BLaER1 (cell line): ENCODE data around the gene PLPPR2.
A peak's percentile ranks its signal among the peaks of the same experiment; 100 is the strongest.
"Not testable (repeated sequence)": the region's sequence is repeated elsewhere in the genome, so short reads cannot be mapped to it uniquely, and the experiment has no call there.

Experiments
- H3K27ac ChIP-seq: shearing (Covaris generic); formaldehyde crosslinking; 2 replicates; pipeline ENCODE4 v1.8.1; 2022
- H3K27me3 ChIP-seq: shearing (Covaris generic); formaldehyde crosslinking; 2 replicates; pipeline ENCODE4 v1.8.1; 2022
- H3K36me3 ChIP-seq: shearing (Covaris generic); formaldehyde crosslinking; 2 replicates; pipeline ENCODE4 v1.8.1; 2022
- H3K4me1 ChIP-seq: shearing (Covaris generic); formaldehyde crosslinking; 2 replicates; pipeline ENCODE4 v1.8.1; 2022
- H3K4me2 ChIP-seq: shearing (Covaris generic); formaldehyde crosslinking; 2 replicates; pipeline ENCODE4 v1.8.1; 2022
- H3K4me3 ChIP-seq: shearing (Covaris generic); formaldehyde crosslinking; 2 replicates; pipeline ENCODE4 v1.8.1; 2022
- H3K9ac ChIP-seq: shearing (Covaris generic); formaldehyde crosslinking; 2 replicates; pipeline ENCODE4 v1.8.1; 2022
- H3K9me3 ChIP-seq: shearing (Covaris generic); formaldehyde crosslinking; 2 replicates; pipeline ENCODE4 v1.8.1; 2022
- H4K20me1 ChIP-seq: shearing (Covaris generic); formaldehyde crosslinking; 2 replicates; pipeline ENCODE4 v1.8.1; 2022
- Cebpa-rat ChIP-seq: shearing (Covaris generic); IDR thresholded peaks from 2 replicates; pipeline ENCODE4 v1.8.1; 2022

PLPPR2 gene

GRCh38 chr19:11378319-11379189, 23.3 kb downstream of the PLPPR2 start:
- TF ChIP-seq Cebpa-rat = no peak
- Histone ChIP-seq H3K4me2 (peak overlapping the region; percentile 98), H3K27me3 (peaks cover 5% of the 10 kb centered on the region; the same call in 1 of the 2 replicates), H3K9ac (no peak overlapping the region), H3K4me3 (no peak overlapping the region), H3K4me1 (peaks cover 74% of the 10 kb centered on the region), H4K20me1 (peaks cover 8% of the 10 kb centered on the region), H3K9me3 (no peaks in the 10 kb centered on the region), H3K36me3 (no peaks in the 10 kb centered on the region), H3K27ac (no peak overlapping the region)

GRCh38 chr19:11379269-11379845, 24.1 kb downstream of the PLPPR2 start:
- not testable (repeated sequence) for H3K9me3 ChIP-seq, H3K4me3 ChIP-seq, H3K27ac ChIP-seq, H4K20me1 ChIP-seq, H3K27me3 ChIP-seq, H3K9ac ChIP-seq, H3K4me2 ChIP-seq, H3K36me3 ChIP-seq
- H3K4me1 ChIP-seq = peaks cover 74% of the 10 kb centered on the region

GRCh38 chr19:11379857-11380350, 24.7 kb downstream of the PLPPR2 start:
- Histone ChIP-seq H3K4me1 (peaks cover 80% of the 10 kb centered on the region), H3K27me3 (peaks cover 5% of the 10 kb centered on the region; the same call in 1 of the 2 replicates), H3K9me3 (no peaks in the 10 kb centered on the region), H3K36me3 (no peaks in the 10 kb centered on the region), H3K4me2 (peak overlapping the region; percentile 87; the same call in 1 of the 2 replicates), H3K4me3 (no peak overlapping the region), H3K27ac (no peak overlapping the region), H4K20me1 (peaks cover 8% of the 10 kb centered on the region), H3K9ac (no peak overlapping the region)
- TF ChIP-seq Cebpa-rat = no peak

- TF ChIP-seq Cebpa-rat = no peak
- peak overlapping the region; percentile 67 for H3K4me3 ChIP-seq
- peaks cover 5% of the 10 kb centered on the region; the same call in 1 of the 2 replicates for H3K27me3 ChIP-seq
- H4K20me1 ChIP-seq = peaks cover 8% of the 10 kb centered on the region
- H3K4me1 ChIP-seq = peaks cover 73% of the 10 kb centered on the region
- peak overlapping the region; percentile 67 for H3K9ac ChIP-seq
- no peaks in the 10 kb centered on the region for H3K9me3 ChIP-seq
- no peaks in the 10 kb centered on the region for H3K36me3 ChIP-seq
- H3K27ac ChIP-seq = peak overlapping the region; percentile 72
- H3K4me2 ChIP-seq = peak overlapping the region; percentile 87
Observed at GRCh38 chr19:11380653-11381537, 25.7 kb downstream of the PLPPR2 start.

- peaks cover 8% of the 10 kb centered on the region for H4K20me1 ChIP-seq
- H3K9ac ChIP-seq = peak overlapping the region; percentile 75
- peaks cover 67% of the 10 kb centered on the region for H3K4me1 ChIP-seq
- peak overlapping the region; percentile 71 for H3K4me3 ChIP-seq
- TF ChIP-seq Cebpa-rat = no peak
- no peaks in the 10 kb centered on the region for H3K9me3 ChIP-seq
- peaks cover 5% of the 10 kb centered on the region; the same call in 1 of the 2 replicates for H3K27me3 ChIP-seq
- peak overlapping the region; percentile 55; the same call in 1 of the 2 replicates for H3K27ac ChIP-seq
- H3K4me2 ChIP-seq = peak overlapping the region; percentile 100
- no peaks in the 10 kb centered on the region for H3K36me3 ChIP-seq
Observed at GRCh38 chr19:11382898-11383705, 27.9 kb downstream of the PLPPR2 start.

- peak overlapping the region; percentile 71 for H3K4me3 ChIP-seq
- H4K20me1 ChIP-seq = peaks cover 8% of the 10 kb centered on the region
- H3K9ac ChIP-seq = peak overlapping the region; percentile 75
- H3K27me3 ChIP-seq = peaks cover 5% of the 10 kb centered on the region; the same call in 1 of the 2 replicates
- H3K4me2 ChIP-seq = peak overlapping the region; percentile 100
- peaks cover 61% of the 10 kb centered on the region for H3K4me1 ChIP-seq
- H3K36me3 ChIP-seq = no peaks in the 10 kb centered on the region
- peak overlapping the region; percentile 55 for H3K27ac ChIP-seq
- H3K9me3 ChIP-seq = no peaks in the 10 kb centered on the region
- no peak for TF ChIP-seq Cebpa-rat
Observed at GRCh38 chr19:11383706-11384048, 28.4 kb downstream of the PLPPR2 start.

- Histone ChIP-seq H3K4me2 (peak overlapping the region; percentile 100), H3K9me3 (no peaks in the 10 kb centered on the region), H3K36me3 (no peaks in the 10 kb centered on the region), H3K27ac (no peak overlapping the region), H3K4me1 (peaks cover 58% of the 10 kb centered on the region), H3K27me3 (peaks cover 5% of the 10 kb centered on the region; the same call in 1 of the 2 replicates), H3K9ac (no peak overlapping the region), H4K20me1 (peaks cover 8% of the 10 kb centered on the region), H3K4me3 (no peak overlapping the region)
- TF ChIP-seq Cebpa-rat = no peak
Observed at GRCh38 chr19:11384778-11385129, 29.5 kb downstream of the PLPPR2 start.

- Histone ChIP-seq H3K9me3 (peaks cover 11% of the 10 kb centered on the region), H3K4me2 (peak overlapping the region; percentile 72), H3K4me1 (peaks cover 40% of the 10 kb centered on the region), H3K4me3 (no peak overlapping the region), H3K36me3 (no peaks in the 10 kb centered on the region), H3K27ac (no peak overlapping the region), H4K20me1 (no peaks in the 10 kb centered on the region; the same call in 1 of the 2 replicates), H3K9ac (peak overlapping the region; percentile 12; the same call in 1 of the 2 replicates), H3K27me3 (peaks cover 5% of the 10 kb centered on the region; the same call in 1 of the 2 replicates)
- no peak for TF ChIP-seq Cebpa-rat
Observed at GRCh38 chr19:11387162-11388034, 32.2 kb downstream of the PLPPR2 start.
